Measurements from ENCODE around the gene PDPR.
A peak's percentile ranks its signal among the peaks of the same experiment; 100 is the strongest.
"Not testable (repeated sequence)": the region's sequence is repeated elsewhere in the genome, so short reads cannot be mapped to it uniquely, and the experiment has no call there.

PDPR gene

DNA sequence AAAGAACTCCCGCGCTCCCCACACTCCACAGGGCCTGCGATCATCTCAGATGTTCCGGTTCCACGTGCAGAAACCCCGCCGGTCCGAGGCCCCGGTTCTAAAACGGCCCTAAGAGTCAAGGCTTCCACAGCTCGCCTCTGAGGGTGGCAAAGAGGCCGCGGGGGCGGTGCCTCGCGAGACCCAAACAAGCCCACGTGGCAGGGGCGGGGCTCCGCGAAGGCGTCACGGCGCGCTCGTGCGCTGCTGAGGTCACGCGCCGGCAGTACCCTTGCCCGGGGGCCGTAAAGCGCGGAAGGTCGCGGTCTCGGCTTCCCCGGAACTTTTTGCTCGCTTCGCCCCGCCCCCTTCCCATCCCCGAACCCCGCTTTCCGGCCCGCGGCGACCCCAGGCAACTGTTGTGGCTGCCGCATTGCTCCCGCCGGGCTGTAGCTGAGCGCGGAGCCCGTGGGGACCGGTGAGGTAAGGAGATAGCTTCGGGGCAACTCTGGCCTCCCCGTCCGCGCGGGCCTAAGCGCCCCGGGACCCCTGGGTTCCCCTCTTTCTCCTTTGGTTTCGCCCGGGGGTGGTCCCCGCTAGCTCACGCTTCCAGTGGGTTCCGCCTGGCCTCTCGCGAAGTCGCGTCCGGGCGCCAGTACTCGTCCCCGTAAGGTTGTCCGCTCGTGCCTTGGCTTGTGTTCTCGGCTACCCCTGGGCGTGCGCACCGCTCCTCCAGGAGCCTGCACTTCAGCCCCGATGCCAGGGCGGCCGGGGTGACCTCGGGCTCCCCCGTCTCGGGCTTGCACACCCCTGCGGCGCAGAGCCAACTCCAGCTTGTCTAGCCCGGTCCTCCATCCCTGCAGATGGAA is at the start of gene PDPR:
Gene PDPR, plus strand, starts transcription at position 351 of the 845 bp plus-strand sequence. CDS start 6,161 bp downstream, outside the sequence.
- H3K4me3 ChIP-seq (replicated peaks in 1 of 2; ENCODE audit: low read depth in 2 of 2, low read length in 2 of 2): peak within 1 kb of the TSS; percentile 72 to 75
- peak; percentile 85 to 94 for DNase-seq (ENCODE audit: low read depth in 2 of 2)

DNA sequence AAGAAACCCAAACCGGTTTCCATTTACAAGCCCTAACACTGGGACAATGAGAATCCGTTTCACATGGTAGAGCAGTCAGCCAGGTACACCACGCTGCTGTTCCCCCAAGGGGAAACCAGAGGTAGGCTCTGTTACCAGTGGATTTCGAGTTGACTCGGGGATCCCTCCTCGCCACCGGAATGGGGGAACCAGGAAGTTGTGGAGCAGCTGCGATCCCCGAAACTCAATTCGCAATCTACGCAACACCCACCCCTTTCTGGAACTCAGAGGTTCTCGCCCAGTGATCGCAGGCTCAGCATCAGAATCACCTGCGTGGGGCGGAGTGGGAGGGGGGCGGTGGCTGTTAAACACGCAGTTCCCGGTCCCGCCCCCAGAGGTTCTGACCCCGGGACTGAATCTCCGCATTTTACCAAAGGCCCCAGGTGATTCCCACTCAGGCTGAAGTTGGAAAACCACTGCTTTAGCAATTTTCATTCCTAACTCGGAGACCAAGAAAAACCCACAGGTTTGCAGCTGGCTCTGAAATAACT is 49.2 kb upstream of the PDPR start:
- H3K4me3 ChIP-seq (replicated peaks in 1 of 2; ENCODE audit: low read depth in 2 of 2, low read length in 2 of 2): peak overlapping the region; percentile 55 to 63
- peak; percentile 13 to 18 for DNase-seq (ENCODE audit: low read depth in 2 of 2)

DNA sequence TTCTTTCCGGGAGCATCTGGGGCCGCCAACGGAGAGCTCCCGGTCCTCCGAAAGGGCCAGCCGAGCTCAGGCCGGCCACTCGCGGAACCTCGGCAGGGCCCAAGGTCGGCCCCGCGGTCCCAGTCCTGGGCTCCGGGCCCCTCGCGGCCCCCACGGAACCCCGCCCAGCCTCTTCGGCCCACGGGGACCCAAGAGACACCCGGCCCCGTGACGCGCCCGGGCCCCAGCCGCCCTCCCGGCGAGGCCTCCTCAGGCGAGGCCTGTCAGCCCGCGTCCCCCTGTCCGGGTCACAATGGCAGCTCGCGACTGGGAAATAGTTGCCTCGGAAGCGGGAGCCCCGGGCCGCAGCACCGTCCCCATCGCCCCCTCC is 48.8 kb upstream of the PDPR start:
- not testable (repeated sequence) for DNase-seq (ENCODE audit: low read depth in 2 of 2)
- peak overlapping the region; percentile 55 to 63 for H3K4me3 ChIP-seq (replicated peaks in 1 of 2; ENCODE audit: low read depth in 2 of 2, low read length in 2 of 2)

DNA sequence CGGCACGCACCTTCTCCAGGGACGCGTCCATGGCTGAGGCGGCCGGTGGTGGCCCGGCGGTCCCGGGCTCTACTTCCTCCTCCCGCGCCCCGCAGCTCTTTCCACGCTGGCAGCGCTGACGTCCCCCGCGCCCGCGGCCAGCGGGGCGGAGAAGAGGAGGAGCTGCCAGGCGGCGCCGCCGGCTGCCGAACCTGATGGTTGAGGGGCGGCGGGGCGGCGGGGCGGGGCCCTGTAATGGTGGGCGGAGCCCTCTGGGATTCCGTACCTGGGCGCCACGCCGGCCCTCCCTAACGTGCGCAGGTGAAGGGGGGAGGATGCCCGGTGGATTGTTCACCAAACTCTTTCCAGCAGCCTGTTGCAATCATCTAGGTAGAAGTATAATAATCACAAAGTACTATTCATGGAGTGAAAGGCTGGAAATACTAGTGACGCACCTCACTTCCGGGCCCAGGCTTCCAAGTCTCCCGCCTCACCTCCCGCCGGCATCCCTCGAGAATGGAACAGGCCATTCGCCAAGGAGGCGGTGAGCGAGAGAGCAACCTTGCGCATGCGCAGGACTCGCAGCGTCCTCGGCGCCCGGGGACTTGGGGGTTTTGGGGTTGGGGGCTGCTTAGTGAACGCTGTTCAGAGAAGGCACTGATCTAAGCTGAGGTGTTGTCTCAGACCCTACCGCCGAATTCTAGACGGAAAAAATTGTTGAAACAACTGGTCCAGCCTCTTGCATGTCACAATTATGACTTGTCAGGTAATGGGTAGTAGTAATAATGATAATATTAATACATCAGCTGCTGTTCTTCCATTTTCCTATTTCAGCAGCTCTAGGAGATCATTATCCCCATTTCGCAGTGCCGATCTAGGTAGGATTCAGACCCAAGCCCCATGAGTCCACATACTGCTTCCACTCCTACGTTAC is 48.1 kb upstream of the PDPR start:
- peak; percentile 73 to 85 for DNase-seq (ENCODE audit: low read depth in 2 of 2)
- peak overlapping the region; percentile 55 to 63 for H3K4me3 ChIP-seq (replicated peaks in 1 of 2; ENCODE audit: low read depth in 2 of 2, low read length in 2 of 2)

DNA sequence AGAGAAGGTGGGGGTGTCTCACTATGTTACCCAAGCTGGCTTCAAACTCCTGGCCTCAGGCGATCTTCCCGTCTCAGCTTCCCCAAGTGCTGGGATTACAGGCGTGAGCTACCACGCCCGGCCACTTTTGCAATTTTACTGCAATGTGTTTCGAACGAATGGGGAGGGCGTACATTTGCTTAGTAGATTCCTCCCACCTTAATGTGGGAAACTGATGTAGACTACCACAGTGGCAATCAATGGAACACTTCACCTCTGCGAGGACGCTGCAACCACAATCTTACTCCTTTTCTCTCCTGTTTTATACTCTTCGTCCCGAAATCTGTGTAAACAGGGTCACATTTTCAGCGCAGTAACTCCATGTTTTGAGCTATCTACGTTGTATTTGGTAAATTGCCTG is 47.4 kb upstream of the PDPR start:
- not testable (repeated sequence) for H3K4me3 ChIP-seq (replicated peaks in 1 of 2; ENCODE audit: low read depth in 2 of 2, low read length in 2 of 2); DNase-seq (ENCODE audit: low read depth in 2 of 2)

DNA sequence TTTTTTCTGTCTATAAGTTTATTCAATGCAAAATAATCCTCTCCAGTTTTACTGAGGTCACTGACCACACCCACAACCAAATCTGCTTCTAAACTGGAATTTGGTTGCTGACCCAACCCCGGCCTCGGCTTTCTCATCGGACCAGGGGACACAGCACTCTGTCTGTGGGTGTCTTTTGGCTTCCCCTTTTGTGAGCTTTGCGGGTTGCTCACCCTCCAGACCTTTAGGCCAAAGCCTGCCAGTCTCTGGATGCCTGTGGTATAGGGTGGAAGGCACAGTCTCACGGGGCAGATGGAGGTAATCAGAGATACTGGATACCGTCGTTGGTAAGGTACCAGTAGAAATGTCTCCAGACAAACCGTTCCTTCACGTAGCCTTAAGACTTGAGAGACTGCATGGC is 35.1 kb upstream of the PDPR start:
- DNase-seq (ENCODE audit: low read depth in 2 of 2); H3K4me3 ChIP-seq (replicated peaks in 1 of 2; ENCODE audit: low read depth in 2 of 2, low read length in 2 of 2): not testable (repeated sequence)

DNA sequence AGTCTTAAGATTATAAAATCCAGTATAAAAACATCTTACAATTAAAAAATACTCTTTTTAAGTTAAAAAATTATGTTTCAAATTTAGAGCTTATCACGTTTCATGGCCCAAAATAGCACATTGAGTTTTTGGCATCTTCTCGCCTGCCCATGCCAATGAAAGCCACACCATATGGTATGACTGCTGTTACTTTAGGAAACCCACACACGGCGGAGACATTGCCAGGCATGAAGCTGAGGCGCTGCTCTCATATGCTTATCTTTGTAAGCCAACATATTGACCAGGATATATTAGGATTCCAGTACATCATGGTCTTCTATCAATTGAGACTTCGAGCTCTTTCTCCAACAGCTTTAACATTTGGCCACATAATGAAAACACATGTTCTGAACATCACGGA is 32.9 kb upstream of the PDPR start:
- H3K4me3 ChIP-seq (replicated peaks in 1 of 2; ENCODE audit: low read depth in 2 of 2, low read length in 2 of 2); DNase-seq (ENCODE audit: low read depth in 2 of 2): not testable (repeated sequence)

DNA sequence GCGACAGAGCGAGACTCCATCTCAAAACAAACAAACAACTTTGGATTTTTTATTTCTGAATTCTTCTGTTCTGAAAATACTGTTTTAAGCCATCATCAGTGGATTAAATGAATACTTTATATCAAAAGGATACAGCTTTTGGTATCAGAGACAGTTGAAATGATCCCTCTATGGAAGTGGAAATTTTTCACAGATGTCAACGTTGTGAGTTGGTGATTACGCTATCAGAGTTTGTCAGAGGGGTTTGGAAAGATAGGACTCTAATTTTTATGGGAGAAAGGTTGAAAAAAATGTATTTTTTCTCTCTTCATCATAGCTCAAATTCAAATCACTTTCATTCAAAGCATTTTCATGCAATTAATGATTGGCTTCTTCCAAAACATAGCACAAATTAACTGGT is 30.2 kb upstream of the PDPR start:
- DNase-seq (ENCODE audit: low read depth in 2 of 2); H3K4me3 ChIP-seq (replicated peaks in 1 of 2; ENCODE audit: low read depth in 2 of 2, low read length in 2 of 2): not testable (repeated sequence)

DNA sequence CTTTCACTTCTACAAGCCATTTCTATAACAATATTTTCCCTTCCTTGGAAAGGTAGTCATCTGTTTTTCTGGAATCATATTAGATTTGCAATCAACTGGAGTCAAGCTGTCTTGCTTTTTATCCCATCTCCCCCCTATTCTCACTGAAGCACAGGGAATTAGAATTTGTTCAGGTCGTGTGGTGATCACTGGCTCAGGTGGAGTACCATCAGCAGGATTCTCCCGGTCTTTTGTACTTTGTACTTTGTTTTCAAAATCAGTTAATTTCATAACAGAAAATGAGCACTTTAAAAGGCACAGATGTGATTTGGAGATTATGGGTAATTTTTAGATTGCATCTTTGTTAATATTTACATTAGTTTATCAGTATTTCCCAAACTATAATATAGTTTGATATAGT is 26.0 kb upstream of the PDPR start:
- not testable (repeated sequence) for H3K4me3 ChIP-seq (replicated peaks in 1 of 2; ENCODE audit: low read depth in 2 of 2, low read length in 2 of 2); DNase-seq (ENCODE audit: low read depth in 2 of 2)

DNA sequence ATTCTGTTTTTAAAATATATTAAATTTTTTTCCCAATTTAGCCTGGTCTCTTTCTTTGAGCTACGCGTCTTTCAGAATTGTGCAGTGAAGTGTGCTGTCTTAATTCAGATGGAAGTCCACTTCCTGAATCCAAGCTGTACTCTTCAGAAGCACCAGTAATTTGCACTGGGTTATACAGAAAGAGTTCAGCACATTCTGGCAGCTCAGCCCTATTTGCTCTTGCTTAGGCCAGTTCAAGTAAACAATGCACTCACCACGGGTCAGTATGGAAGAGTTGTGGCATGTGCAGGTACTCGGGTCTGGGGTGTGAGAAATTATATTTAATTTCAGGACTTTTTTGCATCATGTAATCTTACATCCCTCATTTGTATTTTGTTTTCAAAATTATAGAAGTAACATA is 25.3 kb upstream of the PDPR start:
- not testable (repeated sequence) for H3K4me3 ChIP-seq (replicated peaks in 1 of 2; ENCODE audit: low read depth in 2 of 2, low read length in 2 of 2); DNase-seq (ENCODE audit: low read depth in 2 of 2)

DNA sequence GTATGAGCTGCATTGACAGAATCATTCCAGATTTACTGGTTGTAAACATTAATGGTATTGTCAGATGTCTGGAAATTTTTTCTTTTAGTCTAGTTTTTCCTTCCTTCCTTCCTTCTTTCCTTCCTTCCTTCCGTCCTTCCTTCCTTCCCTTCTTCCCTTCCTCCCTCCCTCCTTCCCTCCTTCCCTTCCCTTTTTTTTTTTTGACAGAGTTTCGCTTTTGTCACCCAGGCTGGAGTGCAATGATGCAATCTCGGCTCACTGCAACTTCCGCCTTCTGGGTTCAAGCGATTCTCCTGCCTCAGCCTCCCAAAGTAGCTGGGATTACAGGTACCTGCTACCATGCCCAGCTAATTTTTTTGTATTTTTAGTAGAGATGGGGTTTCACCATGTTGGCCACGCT is 24.8 kb upstream of the PDPR start:
- H3K4me3 ChIP-seq (replicated peaks in 1 of 2; ENCODE audit: low read depth in 2 of 2, low read length in 2 of 2); DNase-seq (ENCODE audit: low read depth in 2 of 2): not testable (repeated sequence)

DNA sequence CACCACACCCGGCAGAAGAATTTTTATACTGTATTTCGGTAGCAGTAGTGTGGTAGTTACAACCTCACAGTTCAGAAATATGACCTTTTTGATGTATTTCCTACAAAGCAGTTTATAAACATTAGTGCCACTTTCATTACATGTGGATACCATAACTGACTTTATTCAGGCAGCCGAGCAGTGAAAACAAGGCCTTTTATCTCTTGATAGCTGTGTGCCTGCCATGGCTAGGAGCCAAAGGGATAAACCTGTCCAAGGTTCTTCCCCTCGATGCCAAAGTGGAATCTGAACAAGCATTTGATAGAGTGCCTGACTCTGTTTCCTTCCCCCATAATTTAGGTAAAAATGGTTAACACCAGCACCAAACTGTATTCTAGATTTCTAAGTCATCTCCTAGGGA is 23.0 kb upstream of the PDPR start:
- H3K4me3 ChIP-seq (replicated peaks in 1 of 2; ENCODE audit: low read depth in 2 of 2, low read length in 2 of 2); DNase-seq (ENCODE audit: low read depth in 2 of 2): not testable (repeated sequence)

DNA sequence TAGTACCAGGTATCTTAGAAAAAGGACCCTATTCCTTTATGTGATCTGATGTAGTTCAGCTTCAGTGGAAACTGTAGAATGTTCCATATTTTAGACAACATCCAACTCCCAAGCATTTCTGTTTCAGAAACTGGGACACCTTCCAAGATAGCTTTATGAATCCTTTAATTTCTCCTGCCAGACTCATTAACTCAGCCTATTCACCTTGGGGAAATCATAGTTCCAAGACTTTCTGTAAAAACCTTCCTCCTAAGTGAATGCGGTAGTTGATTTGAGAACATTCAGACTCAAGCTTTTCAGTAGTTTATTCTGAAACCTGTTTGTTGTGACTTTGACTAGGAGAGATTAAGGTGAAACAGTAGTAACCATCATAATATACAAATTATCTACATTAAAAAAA is 20.0 kb upstream of the PDPR start:
- DNase-seq (ENCODE audit: low read depth in 2 of 2); H3K4me3 ChIP-seq (replicated peaks in 1 of 2; ENCODE audit: low read depth in 2 of 2, low read length in 2 of 2): not testable (repeated sequence)

DNA sequence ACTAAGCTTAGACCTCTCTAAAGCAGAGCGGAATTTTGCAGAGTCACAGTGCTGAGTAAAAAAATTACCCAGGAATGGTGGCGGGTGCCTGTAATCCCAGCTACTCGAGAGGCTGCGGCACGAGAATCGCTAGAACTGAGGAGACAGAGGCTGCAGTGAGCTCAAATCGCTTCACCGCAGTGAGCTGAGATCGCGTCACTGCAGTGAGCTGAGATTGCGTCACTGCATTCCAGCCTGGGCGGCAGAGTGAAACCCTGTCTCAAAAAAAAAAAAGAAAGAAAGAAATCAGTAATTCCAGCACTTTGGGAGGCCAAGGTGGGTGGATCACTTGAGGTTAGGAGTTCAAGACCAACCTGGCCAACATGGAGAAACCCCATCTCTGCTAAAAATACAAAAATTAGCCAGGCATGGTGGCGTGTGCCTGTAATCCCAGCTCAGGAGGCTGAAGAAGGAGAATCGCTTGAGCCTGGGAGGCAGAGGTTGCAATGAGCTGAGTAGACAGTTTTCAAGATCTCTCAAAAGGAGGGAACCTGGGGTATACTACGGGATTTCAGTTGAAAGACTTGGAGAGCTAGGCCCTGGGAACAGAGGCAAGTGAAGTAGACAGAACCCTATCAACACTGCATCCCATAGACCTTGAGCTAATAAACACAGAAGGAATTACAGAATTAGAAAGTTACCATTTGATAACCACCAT is 4.4 kb upstream of the PDPR start:
- DNase-seq (ENCODE audit: low read depth in 2 of 2): peak; percentile 5 to 52
- not testable (repeated sequence) for H3K4me3 ChIP-seq (replicated peaks in 1 of 2; ENCODE audit: low read depth in 2 of 2, low read length in 2 of 2)

DNA sequence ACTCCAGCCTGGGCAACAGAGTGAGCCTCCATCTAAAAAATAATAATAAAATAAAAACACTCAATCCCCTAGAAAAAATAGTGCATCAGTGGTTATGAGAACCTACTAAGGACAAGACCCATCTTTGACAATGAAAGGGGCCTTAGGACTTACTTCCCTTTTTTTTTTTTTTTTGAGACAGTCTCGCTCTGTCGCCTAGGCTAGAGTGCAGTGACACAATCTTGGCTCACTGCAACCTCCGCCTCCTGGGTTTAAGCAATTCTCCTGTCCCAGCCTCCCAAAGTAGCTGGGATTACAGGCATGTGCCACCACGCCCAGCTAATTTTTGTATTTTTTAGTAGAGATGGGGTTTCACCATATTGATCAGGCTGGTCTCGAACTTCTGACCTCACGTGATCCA is 2.0 kb upstream of the PDPR start:
- DNase-seq (ENCODE audit: low read depth in 2 of 2); H3K4me3 ChIP-seq (replicated peaks in 1 of 2; ENCODE audit: low read depth in 2 of 2, low read length in 2 of 2): not testable (repeated sequence)

DNA sequence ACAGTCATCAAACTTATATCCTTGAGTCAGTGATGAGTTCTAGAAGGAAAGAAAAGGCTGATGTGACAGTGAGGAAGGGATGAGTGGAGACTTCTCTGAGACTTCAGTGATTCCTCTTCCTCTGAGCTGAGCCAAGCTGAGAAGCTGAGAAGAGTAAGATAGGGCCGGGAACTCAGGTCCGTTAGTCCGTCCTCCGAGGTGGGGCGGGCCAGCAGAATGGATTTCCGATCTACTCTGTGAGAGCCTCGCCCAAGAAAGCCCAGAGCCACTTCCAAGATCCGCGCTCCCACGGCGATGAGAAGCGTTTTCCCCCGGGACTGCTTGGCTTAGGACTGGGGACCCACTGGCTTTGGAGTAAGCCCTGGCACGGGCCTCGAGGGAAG is 542 bp upstream of the PDPR start:
- peak overlapping the region; percentile 30 to 72 for H3K4me3 ChIP-seq (replicated peaks in 1 of 2; ENCODE audit: low read depth in 2 of 2, low read length in 2 of 2)

DNA sequence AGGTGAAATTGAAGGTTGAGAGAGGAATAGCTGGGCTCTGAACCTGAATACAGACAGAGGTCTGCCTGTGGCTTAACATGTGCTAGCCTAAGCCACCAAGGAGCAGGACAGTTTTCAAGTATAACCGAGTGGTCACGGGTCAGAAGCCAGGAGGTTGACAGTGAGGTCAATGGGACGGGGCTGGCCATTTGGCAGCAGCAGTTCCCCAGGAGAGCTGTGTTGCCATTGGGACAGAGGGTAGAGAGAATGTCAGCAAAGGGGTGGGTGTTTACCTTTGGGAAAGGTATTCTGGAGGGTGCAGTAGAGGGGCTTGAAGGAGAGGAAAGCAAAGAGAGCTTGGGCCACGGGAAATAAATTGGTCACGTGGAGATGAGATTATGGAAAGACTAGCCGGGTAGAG is 4.2 kb downstream of the PDPR start:
- not testable (repeated sequence) for DNase-seq (ENCODE audit: low read depth in 2 of 2); H3K4me3 ChIP-seq (replicated peaks in 1 of 2; ENCODE audit: low read depth in 2 of 2, low read length in 2 of 2)

More for the DNA sequence above, 542 bp upstream of the PDPR start:
- peak in 1 of 2 donors; percentile 2 for DNase-seq (ENCODE audit: low read depth in 2 of 2)

DNA sequence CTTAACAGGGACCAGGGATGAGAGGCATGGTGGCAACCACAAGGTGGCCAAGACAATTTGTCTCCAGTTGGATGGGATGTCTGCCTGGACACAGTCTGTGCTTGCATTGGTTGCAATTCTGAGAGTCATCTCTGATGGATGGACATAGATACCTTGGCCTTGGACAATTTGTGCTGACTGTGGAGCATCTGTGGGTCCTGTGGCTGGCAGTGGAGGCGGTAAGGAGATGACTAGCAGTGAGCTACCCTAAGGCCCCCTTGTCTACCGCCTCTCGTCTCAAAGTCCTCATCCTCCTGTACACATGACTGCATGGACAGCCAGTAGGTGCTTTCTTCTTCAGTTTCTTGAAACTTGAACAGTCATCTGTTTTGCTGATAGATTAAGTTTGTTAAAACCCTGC is 4.6 kb downstream of the PDPR start:
- H3K4me3 ChIP-seq (replicated peaks in 1 of 2; ENCODE audit: low read depth in 2 of 2, low read length in 2 of 2); DNase-seq (ENCODE audit: low read depth in 2 of 2): not testable (repeated sequence)

Measured in cardiac fibroblast (primary cell).